C4-2B (cell line): ENCODE data around the gene ARSK.

Source experiments
- ZFX ChIP-seq: fragments of 450-650 bp; IDR thresholded peaks from 2 replicates; pipeline ENCODE4 v1.6.1; 2017
- TF ChIP-seq, protein P1 (sequence below): fragments of 450-650 bp; conservative IDR thresholded peaks from 2 replicates; pipeline ENCODE4 v1.5.1; 2017; ENCODE audit warnings: mild to moderate bottlenecking

DNA sequence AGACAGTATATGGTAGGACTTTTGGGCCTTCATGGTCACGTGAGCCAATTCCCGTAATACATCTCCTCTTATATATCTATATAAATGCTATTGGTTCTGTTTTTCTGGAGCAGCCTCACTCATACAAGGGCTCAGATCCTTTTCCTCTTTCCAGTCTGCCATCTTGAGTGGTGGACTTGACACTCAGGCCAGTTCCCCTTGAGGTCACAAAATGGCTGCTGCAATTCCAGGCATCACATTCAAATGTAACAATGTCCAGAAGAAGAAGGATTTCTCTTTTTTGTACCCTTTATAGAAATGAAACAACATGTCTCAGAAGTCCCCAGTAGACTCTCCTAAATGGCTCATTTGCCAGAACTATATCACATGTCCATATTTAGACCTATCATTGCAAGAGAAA is 69.5 kb downstream of the ARSK start:
- TF ChIP-seq, protein P1, sequence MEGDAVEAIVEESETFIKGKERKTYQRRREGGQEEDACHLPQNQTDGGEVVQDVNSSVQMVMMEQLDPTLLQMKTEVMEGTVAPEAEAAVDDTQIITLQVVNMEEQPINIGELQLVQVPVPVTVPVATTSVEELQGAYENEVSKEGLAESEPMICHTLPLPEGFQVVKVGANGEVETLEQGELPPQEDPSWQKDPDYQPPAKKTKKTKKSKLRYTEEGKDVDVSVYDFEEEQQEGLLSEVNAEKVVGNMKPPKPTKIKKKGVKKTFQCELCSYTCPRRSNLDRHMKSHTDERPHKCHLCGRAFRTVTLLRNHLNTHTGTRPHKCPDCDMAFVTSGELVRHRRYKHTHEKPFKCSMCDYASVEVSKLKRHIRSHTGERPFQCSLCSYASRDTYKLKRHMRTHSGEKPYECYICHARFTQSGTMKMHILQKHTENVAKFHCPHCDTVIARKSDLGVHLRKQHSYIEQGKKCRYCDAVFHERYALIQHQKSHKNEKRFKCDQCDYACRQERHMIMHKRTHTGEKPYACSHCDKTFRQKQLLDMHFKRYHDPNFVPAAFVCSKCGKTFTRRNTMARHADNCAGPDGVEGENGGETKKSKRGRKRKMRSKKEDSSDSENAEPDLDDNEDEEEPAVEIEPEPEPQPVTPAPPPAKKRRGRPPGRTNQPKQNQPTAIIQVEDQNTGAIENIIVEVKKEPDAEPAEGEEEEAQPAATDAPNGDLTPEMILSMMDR, result no peak
- TF ChIP-seq ZFX, result no peak
